Suprapubic skin (tissue), 4 donors: Measurements from ENCODE around the gene TTC24. TPM values are rescaled to one million over a fixed set of nuclear protein-coding genes. Genes with fewer than 3 reads are reported as not detected.
A peak's percentile ranks its signal among the peaks of the same experiment; 100 is the strongest.

Experiments used
- DNase-seq, 2 donors: peaks; one replicate each; pipeline ENCODE4 v3.0.0-alpha.2; 2019; ENCODE audit warnings: low spot score in 2 of 2
- H3K27ac ChIP-seq: fragments of 200-600 bp; sonication (generic); one replicate; pipeline ENCODE4 v1.5.1; 2019
- H3K27me3 ChIP-seq: fragments of 200-600 bp; sonication (generic); one replicate; pipeline ENCODE4 v1.5.1; 2019
- H3K36me3 ChIP-seq: fragments of 200-600 bp; sonication (generic); one replicate; pipeline ENCODE4 v1.5.1; 2019
- H3K4me1 ChIP-seq: fragments of 200-600 bp; sonication (generic); one replicate; pipeline ENCODE4 v1.5.1; 2019
- H3K4me3 ChIP-seq: fragments of 200-600 bp; sonication (generic); one replicate; pipeline ENCODE4 v1.5.1; 2019; ENCODE audit warnings: mild to moderate bottlenecking
- H3K9me3 ChIP-seq: fragments of 200-600 bp; sonication (generic); one replicate; pipeline ENCODE4 v1.5.1; 2019
- EP300 ChIP-seq: sonication (generic); formaldehyde crosslinking; IDR thresholded peaks from one replicate; pipeline ENCODE4 v1.6.1; 2017; ENCODE audit warnings: antibody characterized with exemption
- POLR2A ChIP-seq, 2 donors: fragments of 450-650 bp; IDR thresholded peaks; one replicate each; pipeline ENCODE4 v1.6.1; 2017; ENCODE audit warnings: antibody characterized with exemption in 2 of 2, mild to moderate bottlenecking in 2 of 2, moderate library complexity in 2 of 2
- POLR2AphosphoS5 ChIP-seq, 3 donors: sonication (generic); formaldehyde crosslinking; IDR thresholded peaks; one replicate each; pipeline ENCODE4 v1.6.1; 2017; ENCODE audit warnings: antibody characterized with exemption in 3 of 3
- WGBS: methylation state at CpG from one replicate; pipeline ENCODE4 v1.1.5; 2018; 5-methylcytosine and 5-hydroxymethylcytosine counted together
- total RNA-seq, 4 donors: library from RNA; depleted of rRNA; stranded (reverse); fragments of >200 nt; gene quantifications; one replicate each; pipeline ENCODE4 v1.1.0, GENCODE V29; 2016
- TF ChIP-seq, protein P1 (sequence below), 2 donors: fragments of 200-600 bp in 1 of 2; fragments of 450-650 bp in 1 of 2; sonication (generic) in 1 of 2; IDR thresholded peaks; one replicate each; pipeline ENCODE4 v1.5.1; 2016 to 2019; ENCODE audit warnings: antibody characterized with exemption in 2 of 2, mild to moderate bottlenecking in 1 of 2, moderate library complexity in 1 of 2

The TTC24 gene
- total RNA-seq, 4 donors from 2014 or later = not detected

DNA sequence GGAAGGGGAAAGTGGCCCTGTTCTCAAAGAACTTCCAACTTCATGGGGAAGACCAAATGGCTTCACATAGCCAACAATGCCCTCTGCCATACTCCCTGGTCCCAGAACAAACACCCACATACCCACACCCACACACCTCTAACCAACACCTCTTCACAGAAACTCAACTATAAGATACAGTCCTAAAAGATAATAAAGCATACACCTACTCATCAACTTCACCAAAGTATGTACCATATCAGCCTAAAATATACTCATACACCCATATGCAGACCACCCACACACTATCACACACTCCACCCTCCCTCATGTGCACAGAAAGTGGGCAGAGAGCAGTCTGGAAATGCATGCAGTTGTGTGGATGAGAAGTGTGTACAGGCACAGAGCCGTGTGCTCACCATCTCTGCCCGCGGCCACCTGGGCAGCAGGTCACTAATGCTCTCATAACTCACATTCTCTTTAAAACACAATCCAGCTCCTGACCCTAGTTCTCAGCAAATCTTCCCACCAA lies 34.9 kb upstream of the TTC24 start:
- H3K4me1 ChIP-seq = no peaks in the 10 kb centered on the region
- no peaks in the 10 kb centered on the region for H3K9me3 ChIP-seq
- 92% methylated on average over 3 of the region's 3 CpGs for WGBS
- TF ChIP-seq, protein P1, sequence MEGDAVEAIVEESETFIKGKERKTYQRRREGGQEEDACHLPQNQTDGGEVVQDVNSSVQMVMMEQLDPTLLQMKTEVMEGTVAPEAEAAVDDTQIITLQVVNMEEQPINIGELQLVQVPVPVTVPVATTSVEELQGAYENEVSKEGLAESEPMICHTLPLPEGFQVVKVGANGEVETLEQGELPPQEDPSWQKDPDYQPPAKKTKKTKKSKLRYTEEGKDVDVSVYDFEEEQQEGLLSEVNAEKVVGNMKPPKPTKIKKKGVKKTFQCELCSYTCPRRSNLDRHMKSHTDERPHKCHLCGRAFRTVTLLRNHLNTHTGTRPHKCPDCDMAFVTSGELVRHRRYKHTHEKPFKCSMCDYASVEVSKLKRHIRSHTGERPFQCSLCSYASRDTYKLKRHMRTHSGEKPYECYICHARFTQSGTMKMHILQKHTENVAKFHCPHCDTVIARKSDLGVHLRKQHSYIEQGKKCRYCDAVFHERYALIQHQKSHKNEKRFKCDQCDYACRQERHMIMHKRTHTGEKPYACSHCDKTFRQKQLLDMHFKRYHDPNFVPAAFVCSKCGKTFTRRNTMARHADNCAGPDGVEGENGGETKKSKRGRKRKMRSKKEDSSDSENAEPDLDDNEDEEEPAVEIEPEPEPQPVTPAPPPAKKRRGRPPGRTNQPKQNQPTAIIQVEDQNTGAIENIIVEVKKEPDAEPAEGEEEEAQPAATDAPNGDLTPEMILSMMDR (IDR thresholded peaks at IDR 0.05) = no peak
- TF ChIP-seq EP300 (no peak), POLR2AphosphoS5 (IDR thresholded peaks at IDR 0.05) (no peak), POLR2A (IDR thresholded peaks at IDR 0.05) (no peak)
- no peak overlapping the region for H3K27ac ChIP-seq
- DNase-seq = peak in 1 of 2 donors; percentile 11
- no peaks in the 10 kb centered on the region for H3K36me3 ChIP-seq
- H3K27me3 ChIP-seq = no peaks in the 10 kb centered on the region
- H3K4me3 ChIP-seq = no peak overlapping the region

DNA sequence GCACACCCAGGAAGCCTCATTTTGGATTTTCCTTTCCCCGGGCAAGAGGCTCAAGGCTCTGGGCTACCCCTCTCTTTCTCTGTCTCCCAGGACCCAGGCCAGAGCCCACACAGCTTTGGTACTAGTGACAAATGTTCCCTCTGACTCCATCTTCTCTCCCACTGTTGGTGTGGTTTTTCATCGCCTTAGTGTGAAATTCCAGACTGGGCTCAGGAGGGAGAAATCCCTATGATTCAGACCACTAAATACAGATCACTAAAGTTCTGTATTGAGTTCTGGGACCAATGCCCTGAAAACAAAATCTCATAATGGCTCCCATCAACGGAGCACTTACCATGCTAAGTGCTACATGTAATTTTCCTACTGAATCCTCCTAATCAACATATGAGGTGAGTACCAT lies 33.3 kb upstream of the TTC24 start:
- Histone ChIP-seq H3K27ac (no peak overlapping the region), H3K36me3 (no peaks in the 10 kb centered on the region), H3K4me3 (no peak overlapping the region), H3K27me3 (no peaks in the 10 kb centered on the region), H3K4me1 (no peaks in the 10 kb centered on the region), H3K9me3 (no peaks in the 10 kb centered on the region)
- WGBS = 93% methylated on average over 3 of the region's 3 CpGs
- no peak for DNase-seq
- no peak for TF ChIP-seq EP300

DNA sequence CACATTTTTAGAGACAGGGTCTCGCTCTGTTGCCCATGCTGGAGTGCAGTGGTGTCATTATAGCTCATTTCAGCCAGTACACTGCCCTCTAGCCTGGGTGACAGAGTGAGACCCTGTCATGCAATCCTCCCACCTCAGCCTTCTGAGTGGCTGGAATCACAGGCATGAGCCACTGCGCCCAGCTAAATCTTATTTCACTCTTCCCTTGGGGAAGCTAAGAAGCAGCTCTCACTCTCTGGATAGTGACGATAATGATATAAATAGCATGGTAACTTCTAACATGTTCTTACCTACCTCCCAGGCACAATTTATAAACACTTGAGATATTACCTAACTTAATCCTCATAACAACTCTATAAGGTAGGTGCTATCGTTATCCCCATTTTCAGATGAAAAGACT lies 32.1 kb upstream of the TTC24 start:
- no peaks in the 10 kb centered on the region for H3K27me3 ChIP-seq
- no peaks in the 10 kb centered on the region for H3K36me3 ChIP-seq
- H3K27ac ChIP-seq = no peak overlapping the region
- no peak for DNase-seq
- 98% methylated on average over 4 of the region's 4 CpGs for WGBS
- no peak overlapping the region for H3K4me3 ChIP-seq
- no peaks in the 10 kb centered on the region for H3K4me1 ChIP-seq
- no peak for TF ChIP-seq POLR2A (IDR thresholded peaks at IDR 0.05)
- TF ChIP-seq, protein P1 (IDR thresholded peaks at IDR 0.05) = no peak
- TF ChIP-seq EP300 = no peak
- no peak for TF ChIP-seq POLR2AphosphoS5 (IDR thresholded peaks at IDR 0.05)
- no peaks in the 10 kb centered on the region for H3K9me3 ChIP-seq

DNA sequence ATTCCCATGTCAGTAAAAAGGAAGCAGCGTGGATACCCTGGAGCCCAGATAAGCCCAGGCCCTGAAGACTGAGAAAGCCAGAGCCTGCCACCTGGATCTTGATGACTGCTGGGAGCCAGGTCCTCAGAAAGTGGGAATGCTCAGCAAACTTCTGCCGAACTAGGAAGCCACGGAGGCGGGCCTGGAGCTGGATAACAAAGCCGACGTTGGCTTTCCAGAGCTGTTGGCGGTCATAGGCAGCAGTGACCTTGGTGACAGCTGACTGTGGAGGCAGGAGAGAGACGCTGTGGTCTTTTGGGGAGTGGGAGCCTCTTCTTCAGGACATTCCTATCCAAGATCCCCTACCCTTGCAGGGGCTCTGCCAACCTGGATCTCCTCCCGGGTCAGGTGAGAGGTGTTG lies 31.5 kb upstream of the TTC24 start:
- H3K4me1 ChIP-seq = no peaks in the 10 kb centered on the region
- TF ChIP-seq EP300 (no peak), POLR2A (IDR thresholded peaks at IDR 0.05) (no peak), POLR2AphosphoS5 (IDR thresholded peaks at IDR 0.05) (no peak)
- TF ChIP-seq, protein P1 (IDR thresholded peaks at IDR 0.05) = no peak
- no peak for DNase-seq
- no peak overlapping the region for H3K4me3 ChIP-seq
- H3K27ac ChIP-seq = no peak overlapping the region
- 93% methylated on average over 7 of the region's 9 CpGs for WGBS
- H3K27me3 ChIP-seq = no peaks in the 10 kb centered on the region
- H3K9me3 ChIP-seq = no peaks in the 10 kb centered on the region
- H3K36me3 ChIP-seq = no peaks in the 10 kb centered on the region

DNA sequence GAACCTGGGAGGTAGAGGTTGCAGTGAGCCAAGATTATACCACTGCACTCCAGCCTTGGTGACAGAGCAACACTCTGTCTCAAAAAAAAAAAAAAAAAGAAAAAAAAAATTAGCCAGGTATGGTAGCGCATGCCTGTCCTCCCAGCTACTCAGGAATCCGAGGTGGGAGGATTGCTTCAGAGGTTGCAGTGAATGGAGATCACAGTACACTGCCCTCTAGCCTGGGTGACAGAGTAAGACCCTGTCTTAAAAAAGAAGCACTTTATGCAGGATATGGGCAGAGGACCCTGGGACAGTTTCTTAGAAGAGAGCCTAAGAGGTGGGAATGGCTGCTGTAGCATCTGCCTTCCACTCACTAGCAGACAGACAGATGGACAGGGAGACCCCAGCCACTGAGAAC lies 30.1 kb upstream of the TTC24 start:
- no peaks in the 10 kb centered on the region for H3K27me3 ChIP-seq
- no peaks in the 10 kb centered on the region for H3K9me3 ChIP-seq
- WGBS = 72% methylated on average over 2 of the region's 2 CpGs
- H3K36me3 ChIP-seq = no peaks in the 10 kb centered on the region
- no peak overlapping the region for H3K4me3 ChIP-seq
- H3K27ac ChIP-seq = no peak overlapping the region
- no peak for DNase-seq
- no peaks in the 10 kb centered on the region for H3K4me1 ChIP-seq
- no peak for TF ChIP-seq POLR2A (IDR thresholded peaks at IDR 0.05)
- no peak for TF ChIP-seq EP300
- no peak for TF ChIP-seq POLR2AphosphoS5 (IDR thresholded peaks at IDR 0.05)
- TF ChIP-seq, protein P1 (IDR thresholded peaks at IDR 0.05) = no peak

DNA sequence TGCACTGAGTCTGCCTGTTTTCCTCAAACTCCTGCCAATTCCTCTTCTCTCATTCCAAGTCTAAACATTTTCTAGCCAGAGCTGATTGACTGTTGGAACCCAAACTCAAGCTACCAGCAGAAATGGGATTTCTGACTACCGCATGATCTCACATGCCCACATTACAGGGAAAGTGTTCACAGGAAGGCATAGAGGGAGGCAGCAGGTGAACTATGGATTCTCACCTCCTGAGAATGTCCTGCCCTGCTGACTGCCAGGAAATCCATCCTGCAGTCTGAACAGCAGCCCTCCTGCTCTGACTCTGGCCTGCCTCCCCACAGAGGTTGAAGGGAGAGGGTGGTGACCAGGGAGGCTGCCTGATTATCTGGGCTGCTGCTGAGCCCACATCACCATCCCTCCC lies 29.7 kb upstream of the TTC24 start:
- H3K4me1 ChIP-seq = no peaks in the 10 kb centered on the region
- DNase-seq = no peak
- H3K4me3 ChIP-seq = no peak overlapping the region
- H3K27me3 ChIP-seq = no peaks in the 10 kb centered on the region
- H3K9me3 ChIP-seq = no peaks in the 10 kb centered on the region
- no peak overlapping the region for H3K27ac ChIP-seq
- TF ChIP-seq, protein P1 (IDR thresholded peaks at IDR 0.05) = no peak
- TF ChIP-seq EP300 = no peak
- no peak for TF ChIP-seq POLR2A (IDR thresholded peaks at IDR 0.05)
- no peak for TF ChIP-seq POLR2AphosphoS5 (IDR thresholded peaks at IDR 0.05)
- H3K36me3 ChIP-seq = no peaks in the 10 kb centered on the region
- WGBS = 92% methylated on average over 1 of the region's 1 CpG
